ENCODE measurements around the gene MS4A18.
A peak's percentile ranks its signal among the peaks of the same experiment; 100 is the strongest.
"Not testable (repeated sequence)": the region's sequence is repeated elsewhere in the genome, so short reads cannot be mapped to it uniquely, and the experiment has no call there.

Gene MS4A18

GRCh38 chr11:60748821-60749220, 24.3 kb downstream of the MS4A18 start:
- Mint-ChIP-seq H3K9me3 (peaks cover 4% of the 10 kb centered on the region), H3K27ac (no peak overlapping the region), H3K4me3 (no peak overlapping the region), H3K27me3 (peaks cover 15% of the 10 kb centered on the region), H3K4me1 (no peaks in the 10 kb centered on the region), H3K36me3 (no peaks in the 10 kb centered on the region)
- DNase-seq: no peak
- CTCF ChIA-PET: interaction anchor here (1.1 to 1.2 kb wide), 2 partner anchors 16 to 386 kb away, joined by 3 read pairs; no protein-coding TSS in a partner anchor

- Mint-ChIP-seq H3K4me1 (no peaks in the 10 kb centered on the region), H3K9me3 (peaks cover 4% of the 10 kb centered on the region), H3K4me3 (no peak overlapping the region), H3K36me3 (no peaks in the 10 kb centered on the region), H3K27ac (no peak overlapping the region), H3K27me3 (peaks cover 15% of the 10 kb centered on the region)
- no peak for DNase-seq
- CTCF ChIA-PET: interaction anchor here (0.6 kb wide), 1 partner anchor 13 kb away, joined by 3 read pairs; no protein-coding TSS in a partner anchor
Measured at GRCh38 chr11:60750911-60751310, 26.4 kb downstream of the MS4A18 start.

- no peak for DNase-seq
- Mint-ChIP-seq H3K27ac (no peak overlapping the region), H3K4me3 (no peak overlapping the region), H3K36me3 (no peaks in the 10 kb centered on the region), H3K27me3 (peaks cover 26% of the 10 kb centered on the region), H3K9me3 (no peaks in the 10 kb centered on the region), H3K4me1 (no peaks in the 10 kb centered on the region)
- CTCF ChIA-PET: interaction anchor here (1.7 kb wide), 1 partner anchor 10 kb away, joined by 7 read pairs; no protein-coding TSS in a partner anchor
Measured at GRCh38 chr11:60753309-60753708, 28.8 kb downstream of the MS4A18 start.

- CTCF ChIA-PET: no interaction called here
- H3K36me3 Mint-ChIP-seq: no peaks in the 10 kb centered on the region
- H3K27ac Mint-ChIP-seq: no peak overlapping the region
- peaks cover 37% of the 10 kb centered on the region for H3K27me3 Mint-ChIP-seq
- H3K4me1 Mint-ChIP-seq: no peaks in the 10 kb centered on the region
- DNase-seq: no peak
- no peaks in the 10 kb centered on the region for H3K9me3 Mint-ChIP-seq
- no peak overlapping the region for H3K4me3 Mint-ChIP-seq
Measured at GRCh38 chr11:60754887-60755286, 30.4 kb downstream of the MS4A18 start.

- CTCF ChIA-PET: interaction anchor here (1.0 to 1.2 kb wide), 3 partner anchors 10 to 48 kb away, joined by 3 to 4 read pairs (median 4); no protein-coding TSS in a partner anchor
Measured at GRCh38 chr11:60756307-60757032, 31.9 kb downstream of the MS4A18 start, which contains the start of gene MS4A15. Gene MS4A15 (plus strand): TSS chr11:60756867. CDS start chr11:60763734, 6,867 bp downstream.

GRCh38 chr11:60757231-60757800, 32.8 kb downstream of the MS4A18 start:
- Mint-ChIP-seq H3K4me1 (no peaks in the 10 kb centered on the region), H3K9me3 (no peaks in the 10 kb centered on the region), H3K27ac (no peak overlapping the region), H3K27me3 (peaks cover 37% of the 10 kb centered on the region), H3K4me3 (no peak overlapping the region), H3K36me3 (no peaks in the 10 kb centered on the region)
- no peak for DNase-seq
- CTCF ChIA-PET: interaction anchor here (1.2 kb wide), 1 partner anchor 21 kb away, joined by 4 read pairs; no protein-coding TSS in a partner anchor

More at GRCh38 chr11:60756307-60757032, 31.9 kb downstream of the MS4A18 start, which contains the start of gene MS4A15:
- peaks cover 37% of the 10 kb centered on the region for H3K27me3 Mint-ChIP-seq
- H3K27ac Mint-ChIP-seq: no peak within 1 kb of the TSS
- DNase-seq: peak; percentile 26
- H3K36me3 Mint-ChIP-seq: no peaks in the 10 kb centered on the region
- H3K4me1 Mint-ChIP-seq: no peaks in the 10 kb centered on the region
- H3K4me3 Mint-ChIP-seq: no peak within 1 kb of the TSS
- no peaks in the 10 kb centered on the region for H3K9me3 Mint-ChIP-seq

GRCh38 chr11:60758671-60759070, 34.2 kb downstream of the MS4A18 start:
- not testable (repeated sequence) for H3K9me3 Mint-ChIP-seq, DNase-seq, H3K4me3 Mint-ChIP-seq, H3K27ac Mint-ChIP-seq, H3K36me3 Mint-ChIP-seq, H3K4me1 Mint-ChIP-seq
- CTCF ChIA-PET: interaction anchor here (1.1 kb wide), 1 partner anchor 8 kb away, joined by 3 read pairs; no protein-coding TSS in a partner anchor
- H3K27me3 Mint-ChIP-seq: peaks cover 30% of the 10 kb centered on the region

- DNase-seq, H3K9me3 Mint-ChIP-seq, H3K4me1 Mint-ChIP-seq, H3K4me3 Mint-ChIP-seq, H3K36me3 Mint-ChIP-seq, CTCF ChIA-PET, H3K27ac Mint-ChIP-seq: not testable (repeated sequence)
- H3K27me3 Mint-ChIP-seq: peaks cover 36% of the 10 kb centered on the region
Measured at GRCh38 chr11:60759438-60760225, 35.1 kb downstream of the MS4A18 start.

- no peak for DNase-seq
- Mint-ChIP-seq H3K27me3 (peaks cover 40% of the 10 kb centered on the region), H3K4me1 (no peaks in the 10 kb centered on the region), H3K4me3 (no peak overlapping the region), H3K27ac (no peak overlapping the region), H3K9me3 (no peaks in the 10 kb centered on the region), H3K36me3 (no peaks in the 10 kb centered on the region)
- CTCF ChIA-PET: interaction anchor here (2.0 kb wide), 1 partner anchor 14 kb away, joined by 16 read pairs; no protein-coding TSS in a partner anchor
Measured at GRCh38 chr11:60761436-60762190, 37.1 kb downstream of the MS4A18 start.

GRCh38 chr11:60762851-60763691, 38.6 kb downstream of the MS4A18 start:
- no peak overlapping the region for H3K4me3 Mint-ChIP-seq

GRCh38 chr11:60763692-60764369, 39.3 kb downstream of the MS4A18 start:
- Mint-ChIP-seq H3K4me3 (no peak overlapping the region), H3K36me3 (no peaks in the 10 kb centered on the region), H3K27ac (no peak overlapping the region), H3K9me3 (no peaks in the 10 kb centered on the region), H3K4me1 (no peaks in the 10 kb centered on the region), H3K27me3 (peaks cover 35% of the 10 kb centered on the region)
- CTCF ChIA-PET: interaction anchor here (0.6 to 2.4 kb wide), 10 partner anchors 10 to 124 kb away, joined by 3 to 16 read pairs (median 4); no protein-coding TSS in a partner anchor
- no peak for DNase-seq

More at GRCh38 chr11:60762851-60763691, 38.6 kb downstream of the MS4A18 start:
- H3K27me3 Mint-ChIP-seq: peaks cover 34% of the 10 kb centered on the region
- no peak for DNase-seq
- CTCF ChIA-PET: interaction anchor here (1.0 to 2.0 kb wide), 8 partner anchors 9 to 125 kb away, joined by 3 to 16 read pairs (median 4); no protein-coding TSS in a partner anchor
- H3K27ac Mint-ChIP-seq: no peak overlapping the region
- H3K4me1 Mint-ChIP-seq: no peaks in the 10 kb centered on the region
- no peaks in the 10 kb centered on the region for H3K36me3 Mint-ChIP-seq
- no peaks in the 10 kb centered on the region for H3K9me3 Mint-ChIP-seq

- DNase-seq: no peak
- H3K27me3 Mint-ChIP-seq: peaks cover 28% of the 10 kb centered on the region
- H3K9me3 Mint-ChIP-seq: no peaks in the 10 kb centered on the region
- no peak overlapping the region for H3K27ac Mint-ChIP-seq
- no peaks in the 10 kb centered on the region for H3K4me1 Mint-ChIP-seq
- no peak overlapping the region for H3K4me3 Mint-ChIP-seq
- H3K36me3 Mint-ChIP-seq: no peaks in the 10 kb centered on the region
- CTCF ChIA-PET: interaction anchor here (0.6 to 2.4 kb wide), 10 partner anchors 10 to 235 kb away, joined by 3 to 14 read pairs (median 3); no protein-coding TSS in a partner anchor
Measured at GRCh38 chr11:60764879-60765278, 40.4 kb downstream of the MS4A18 start.

All from activated naive CD4-positive, alpha-beta T cell treated with anti-CD3 and anti-CD28 coated beads, Interleukin-2, amount 10 ng/mL, durations not matched to agents 7 days and 5 days (primary cell).